Stimulated activated CD4-positive, alpha-beta T cell treated with anti-CD3 and anti-CD28 coated beads, TNF-alpha, amount 100 ng/mL, for 24 hours (primary cell): ENCODE measurements around the gene CFAP74.

Experiments
- DNase-seq, 3 experiments: peaks; one replicate each; pipeline ENCODE4 v3.0.0-alpha.2; 2020; ENCODE audit warnings: low read depth in 3 of 3

Gene CFAP74, protein sequence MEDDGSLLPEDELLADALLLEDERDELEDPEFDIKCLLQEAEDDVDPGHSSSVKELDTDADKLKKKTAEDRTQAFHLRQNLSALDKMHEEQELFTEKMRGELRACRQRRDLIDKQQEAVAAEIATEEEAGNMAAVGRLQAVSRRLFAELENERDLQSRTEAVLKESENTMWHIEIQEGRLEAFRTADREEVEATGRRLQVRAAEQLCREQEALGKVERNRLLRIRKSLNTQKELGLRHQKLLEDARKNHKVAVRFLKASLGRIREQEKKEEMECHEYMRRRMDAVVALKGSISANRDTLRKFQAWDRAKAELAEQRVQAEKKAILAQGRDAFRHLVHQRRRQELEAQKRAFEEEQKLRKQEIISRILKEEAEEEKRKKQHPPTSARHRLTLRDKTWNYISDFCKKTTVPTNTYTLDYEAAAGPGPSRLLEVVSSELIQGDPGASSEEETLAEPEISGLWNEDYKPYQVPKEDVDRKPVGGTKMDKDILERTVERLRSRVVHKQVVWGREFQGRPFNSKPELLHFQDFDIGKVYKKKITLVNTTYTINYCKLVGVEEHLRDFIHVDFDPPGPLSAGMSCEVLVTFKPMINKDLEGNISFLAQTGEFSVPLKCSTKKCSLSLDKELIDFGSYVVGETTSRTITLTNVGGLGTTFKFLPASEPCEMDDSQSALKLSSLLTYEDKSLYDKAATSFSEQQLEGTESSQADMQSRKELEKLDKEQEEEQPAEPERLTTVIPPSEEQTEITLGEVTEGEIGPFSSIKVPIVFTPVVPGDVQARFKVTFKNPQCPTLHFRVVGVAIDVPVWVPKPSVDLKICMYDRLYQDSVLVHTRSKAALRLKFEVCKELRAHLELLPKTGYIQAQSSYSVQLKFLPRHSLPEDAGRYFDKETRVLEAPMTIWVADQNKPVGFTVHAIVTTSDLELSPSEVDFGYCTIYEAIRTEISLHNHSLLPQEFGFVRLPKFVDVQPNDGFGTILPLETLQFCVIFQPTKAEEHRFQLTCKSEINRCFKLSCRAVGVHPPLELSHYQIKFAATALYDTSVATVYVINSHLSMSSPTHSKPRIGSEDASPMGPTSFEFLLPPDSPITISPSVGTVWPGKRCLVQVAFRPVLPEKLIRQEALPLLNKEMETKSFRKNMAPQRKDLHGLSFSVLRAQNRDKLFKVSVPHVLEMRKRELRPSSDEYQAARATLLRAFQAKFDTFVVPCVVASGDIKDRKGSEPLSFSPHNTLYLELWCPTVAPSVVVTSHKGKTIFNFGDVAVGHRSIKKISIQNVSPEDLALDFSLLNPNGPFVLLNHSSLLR (N-terminal part only)

DNA sequence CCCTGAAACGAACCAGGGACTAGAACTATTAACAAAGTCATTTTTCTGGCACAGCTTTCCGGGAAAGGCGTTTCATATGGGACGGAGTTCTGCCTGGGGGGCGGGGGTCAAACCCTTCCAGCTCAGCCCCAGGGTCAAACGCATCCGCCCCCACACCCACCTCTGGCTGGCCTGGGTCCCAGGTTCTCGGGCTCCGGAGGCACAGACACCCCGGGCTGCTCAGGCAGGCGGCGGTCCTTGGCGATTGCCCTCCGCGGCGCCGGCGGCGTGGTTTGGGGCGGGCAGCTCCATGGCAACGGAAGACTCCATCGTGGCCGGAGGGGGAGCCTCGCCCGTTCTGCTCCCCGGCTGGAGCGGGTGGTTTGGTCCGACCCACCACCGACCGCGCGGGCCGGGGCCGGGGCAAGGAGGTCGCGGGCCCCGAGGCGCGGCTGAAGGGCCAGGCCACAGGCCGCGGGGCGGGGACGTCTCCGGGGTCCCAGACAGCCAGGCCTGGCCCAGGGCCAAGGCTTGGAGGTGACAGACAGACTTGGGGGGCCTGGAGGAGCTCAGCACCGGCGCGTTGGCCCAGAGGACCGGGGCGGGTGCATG, at the start of gene CFAP74:
CFAP74 (minus strand) TSS at position 246 of the 591 bp plus-strand sequence. CDS start 12,830 bp downstream, outside the sequence.
- no peak for DNase-seq

DNA sequence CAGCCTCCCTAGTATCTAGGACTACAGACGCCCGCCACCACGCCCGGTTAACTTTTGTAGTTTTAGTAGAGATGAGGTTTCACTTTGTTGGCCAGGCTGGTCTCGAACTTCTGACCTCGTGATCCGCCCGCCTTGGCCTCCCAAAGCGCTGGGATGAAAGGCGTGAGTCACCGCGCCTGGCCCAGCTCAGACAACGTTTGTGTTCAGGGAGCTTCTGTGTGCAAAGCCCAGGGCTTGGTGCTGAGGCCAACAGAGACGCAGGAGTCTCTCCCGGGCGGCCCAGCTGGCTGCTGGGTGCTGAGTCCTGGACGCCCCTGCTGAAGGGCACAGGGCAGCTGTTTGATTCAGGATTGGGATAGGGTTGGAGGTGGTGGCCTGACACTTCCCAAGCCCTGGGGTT, 49.6 kb upstream of the CFAP74 start:
- no peak for DNase-seq

DNA sequence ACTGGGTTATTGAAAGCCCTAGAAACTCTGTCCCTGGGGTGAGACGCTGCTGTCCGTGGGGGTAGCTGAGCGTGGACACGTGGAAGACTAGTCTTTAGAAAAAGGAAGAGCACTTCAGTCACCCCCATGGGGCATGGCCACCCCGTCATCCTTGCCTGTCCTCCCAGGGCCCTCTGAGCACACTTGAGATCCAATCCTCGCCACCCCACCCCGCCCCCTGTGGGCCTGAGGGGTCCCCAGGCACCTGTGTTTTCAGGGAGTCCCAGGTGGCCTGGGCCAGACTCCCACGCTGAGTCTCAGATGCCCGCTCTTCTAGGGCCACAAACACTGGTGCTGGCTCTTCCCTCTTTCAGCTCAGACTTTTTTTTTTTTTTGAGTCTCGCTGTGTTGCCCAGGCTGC, 49.2 kb upstream of the CFAP74 start:
- DNase-seq = no peak

DNA sequence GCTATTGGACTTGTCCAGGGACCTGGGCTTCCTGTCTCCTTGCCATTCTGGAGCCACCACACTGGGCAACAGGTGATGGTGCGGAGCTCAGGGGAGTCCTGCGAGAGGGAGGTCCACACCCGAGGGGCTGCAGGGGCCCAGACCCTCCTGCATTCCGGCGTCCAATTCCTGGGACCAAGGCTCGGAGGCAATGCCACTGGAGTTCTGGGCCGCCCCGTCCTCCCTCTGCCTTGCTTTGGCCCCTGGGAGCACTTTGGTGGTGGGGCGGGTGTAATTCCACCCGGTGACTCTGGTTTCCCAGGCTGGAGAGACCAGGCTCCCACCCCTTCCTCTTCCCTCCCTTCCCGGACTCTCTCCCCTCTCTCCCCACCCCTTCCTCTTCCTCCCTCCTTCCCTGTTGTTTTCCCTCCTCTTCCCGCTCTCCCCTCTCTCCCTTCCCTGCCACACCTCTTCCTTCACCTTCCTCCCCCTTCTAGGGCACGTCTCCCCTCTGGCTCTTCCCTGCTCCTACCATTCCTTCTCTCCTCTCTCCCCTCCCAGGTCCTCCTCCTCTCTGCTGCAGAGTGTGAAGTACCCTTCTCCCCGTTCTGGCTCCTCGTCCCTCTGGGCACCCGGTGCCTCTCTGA, 48.6 kb upstream of the CFAP74 start:
- DNase-seq = no peak

DNA sequence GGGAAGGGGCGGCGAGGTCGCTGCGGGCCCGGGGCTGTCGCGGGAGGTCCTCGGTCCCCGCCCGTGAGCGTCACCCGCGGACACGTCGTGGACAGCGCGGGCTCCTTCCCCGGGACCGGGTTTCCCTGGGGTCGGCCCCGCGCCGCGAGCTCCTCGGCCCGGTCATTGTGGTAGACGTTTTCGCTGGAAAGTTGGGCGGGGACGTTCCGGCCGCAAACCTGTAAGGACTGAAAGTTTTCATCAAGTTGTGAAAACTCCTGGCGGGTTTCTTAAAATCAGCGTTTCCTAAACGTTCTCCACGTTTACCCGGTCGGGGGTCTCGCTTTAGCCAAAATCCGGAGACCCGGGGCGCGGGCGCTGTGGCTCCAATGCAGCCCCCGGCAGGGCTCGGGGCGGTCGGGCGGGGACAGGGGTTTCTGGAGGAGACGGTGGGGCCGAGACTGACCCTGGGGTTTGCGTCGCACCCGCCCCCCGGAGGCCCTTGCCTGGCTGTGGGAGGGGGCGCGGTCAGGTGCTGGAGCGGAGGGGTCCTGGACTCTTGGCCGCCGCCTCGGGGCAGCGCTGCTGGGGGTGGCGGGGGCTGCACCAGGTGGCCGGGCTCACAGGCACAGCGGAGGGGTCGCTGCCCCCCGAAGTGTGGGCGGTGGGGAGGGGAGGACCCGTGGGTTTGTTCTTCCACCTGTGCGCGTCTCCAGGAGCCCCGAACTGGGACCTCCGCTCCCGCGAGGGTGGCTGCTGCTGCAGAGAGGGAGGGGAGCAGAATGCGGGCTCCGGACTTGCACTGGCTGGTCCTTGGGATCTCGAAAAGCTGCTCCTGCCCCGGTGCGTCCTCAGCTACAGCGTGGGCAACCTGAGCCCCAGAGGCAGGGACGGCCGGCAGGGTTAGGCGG, 47.5 kb upstream of the CFAP74 start:
- DNase-seq = no peak

DNA sequence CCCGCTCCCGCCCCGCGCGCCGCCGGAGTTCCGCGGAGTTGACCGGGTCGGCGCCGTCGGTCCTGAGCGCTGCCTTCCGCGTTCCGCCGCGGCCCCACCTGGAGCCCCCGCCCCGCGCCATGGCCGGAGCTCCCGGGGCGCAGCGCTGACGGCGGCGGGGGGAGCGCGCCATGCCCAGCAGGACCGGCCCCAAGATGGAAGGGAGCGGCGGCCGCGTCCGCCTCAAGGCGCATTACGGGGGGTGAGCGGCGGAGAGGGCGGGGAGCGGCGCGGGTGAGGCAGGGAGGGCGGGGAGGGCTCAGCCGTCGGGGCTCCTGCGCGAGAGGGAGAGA, 46.8 kb upstream of the CFAP74 start:
- peak in 1 of 3 experiments; percentile 12 for DNase-seq

DNA sequence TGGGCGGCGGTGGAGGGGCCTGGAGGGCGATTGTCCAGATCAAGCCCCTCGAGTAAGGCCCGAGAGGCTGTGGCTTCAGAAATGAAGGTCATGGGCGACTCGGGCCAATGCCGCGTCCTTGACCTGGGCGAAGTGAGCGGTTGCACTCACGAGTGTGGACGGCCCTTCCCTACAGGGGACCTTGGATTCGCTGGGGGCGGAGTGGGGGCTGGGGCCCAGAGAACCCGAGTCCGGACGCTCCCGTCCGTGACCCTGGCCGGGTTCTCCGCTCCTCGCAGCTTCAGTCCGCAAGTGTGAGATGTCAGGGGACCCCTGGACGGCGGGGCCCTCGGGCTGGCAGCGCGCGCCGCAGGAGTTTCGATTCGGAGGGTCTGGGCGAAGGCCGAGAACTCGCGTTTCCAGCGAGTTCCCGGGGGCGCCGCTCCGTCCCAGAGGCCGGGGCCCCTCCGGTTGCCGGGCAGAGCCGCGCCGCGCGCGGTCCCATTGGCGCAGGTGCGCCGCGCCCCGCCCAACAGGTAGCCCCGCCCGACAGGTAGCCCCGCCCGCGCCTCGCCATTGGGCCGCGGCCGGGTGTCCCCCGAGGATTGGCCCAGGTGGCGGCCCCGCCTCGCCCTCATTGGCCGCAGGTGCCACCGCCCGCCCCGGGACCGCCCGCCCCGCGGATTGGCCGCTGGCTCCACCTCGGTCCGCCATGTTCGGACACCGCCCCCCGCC, 46.3 kb upstream of the CFAP74 start, which contains the start of gene PRKCZ:
PRKCZ (plus strand) TSS at position 694 of the 714 bp plus-strand sequence. CDS start 220 bp downstream, outside the sequence.
- DNase-seq = peak; percentile 83 to 92 (median 87)

DNA sequence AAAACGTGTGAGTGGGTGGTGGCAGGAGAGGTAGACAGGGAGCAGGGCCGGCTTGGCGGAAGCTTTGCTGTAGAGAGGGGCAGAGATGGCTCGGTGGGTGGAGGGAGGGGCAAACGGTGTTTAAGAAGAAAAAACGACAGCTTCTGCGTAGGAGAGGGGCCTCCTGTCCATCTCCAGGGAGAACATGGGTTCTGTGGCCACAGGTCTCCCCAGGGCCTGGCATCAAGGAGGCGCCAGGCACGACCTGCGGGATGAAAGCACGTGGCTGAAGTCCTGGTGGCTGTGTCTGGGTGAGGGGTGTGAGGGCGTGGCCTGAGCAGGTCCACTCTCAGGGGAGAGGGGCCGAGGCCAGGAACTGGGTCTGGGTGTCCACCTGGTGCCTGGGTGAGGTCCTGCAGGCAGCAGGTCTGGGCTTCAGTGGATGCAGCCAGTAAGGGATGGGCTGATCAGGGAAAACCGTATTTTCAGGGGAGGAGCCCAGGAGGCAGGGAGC, 45.7 kb upstream of the CFAP74 start:
- DNase-seq = no peak

DNA sequence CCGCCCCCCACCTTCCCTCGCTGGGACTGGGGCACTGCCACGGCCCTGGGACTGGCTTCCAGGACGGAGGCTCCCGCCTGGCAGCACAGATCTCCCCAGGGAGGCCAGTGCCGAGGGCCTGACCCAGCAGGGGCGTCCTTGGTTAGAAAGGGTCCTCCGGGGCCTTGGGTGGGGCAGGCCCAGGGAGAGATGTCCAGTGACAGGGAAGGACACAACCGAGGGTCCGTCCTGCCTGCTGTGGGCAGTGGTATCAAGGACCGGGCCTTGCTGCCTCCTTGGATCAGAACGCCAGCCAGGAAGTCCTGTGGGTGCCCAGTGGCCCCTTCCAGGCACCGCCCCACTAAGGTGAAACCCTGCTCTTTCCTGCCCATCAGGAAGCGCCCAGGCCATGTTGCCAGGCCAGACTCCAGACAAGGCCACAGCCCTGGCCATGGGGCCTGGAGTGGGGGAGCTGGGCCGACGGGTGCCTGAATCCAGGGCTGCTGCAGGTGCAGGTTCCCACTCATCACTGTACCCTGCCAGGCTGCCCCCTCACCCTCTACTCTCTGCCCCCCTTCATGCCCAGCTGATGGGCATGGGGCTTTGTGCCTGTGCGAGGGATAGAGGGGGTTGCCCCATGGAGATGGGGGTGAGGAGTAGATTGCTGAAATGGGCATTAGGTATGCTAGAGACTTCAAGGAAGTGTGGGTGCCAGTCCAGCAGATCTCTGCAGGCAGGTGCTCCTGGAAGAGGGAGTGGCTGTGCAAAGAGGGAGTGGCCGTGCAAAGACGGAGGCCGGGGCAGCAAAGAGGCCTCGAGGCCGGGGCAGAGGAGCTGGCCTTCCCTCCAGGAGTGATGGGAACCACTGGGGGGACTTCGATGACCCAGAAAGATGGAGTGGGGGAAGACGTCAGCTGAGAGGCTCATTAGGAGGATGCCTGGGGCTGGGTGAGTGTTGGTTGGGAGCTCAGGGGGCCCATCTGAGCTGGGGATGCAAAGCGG, 44.5 kb upstream of the CFAP74 start:
- no peak for DNase-seq

DNA sequence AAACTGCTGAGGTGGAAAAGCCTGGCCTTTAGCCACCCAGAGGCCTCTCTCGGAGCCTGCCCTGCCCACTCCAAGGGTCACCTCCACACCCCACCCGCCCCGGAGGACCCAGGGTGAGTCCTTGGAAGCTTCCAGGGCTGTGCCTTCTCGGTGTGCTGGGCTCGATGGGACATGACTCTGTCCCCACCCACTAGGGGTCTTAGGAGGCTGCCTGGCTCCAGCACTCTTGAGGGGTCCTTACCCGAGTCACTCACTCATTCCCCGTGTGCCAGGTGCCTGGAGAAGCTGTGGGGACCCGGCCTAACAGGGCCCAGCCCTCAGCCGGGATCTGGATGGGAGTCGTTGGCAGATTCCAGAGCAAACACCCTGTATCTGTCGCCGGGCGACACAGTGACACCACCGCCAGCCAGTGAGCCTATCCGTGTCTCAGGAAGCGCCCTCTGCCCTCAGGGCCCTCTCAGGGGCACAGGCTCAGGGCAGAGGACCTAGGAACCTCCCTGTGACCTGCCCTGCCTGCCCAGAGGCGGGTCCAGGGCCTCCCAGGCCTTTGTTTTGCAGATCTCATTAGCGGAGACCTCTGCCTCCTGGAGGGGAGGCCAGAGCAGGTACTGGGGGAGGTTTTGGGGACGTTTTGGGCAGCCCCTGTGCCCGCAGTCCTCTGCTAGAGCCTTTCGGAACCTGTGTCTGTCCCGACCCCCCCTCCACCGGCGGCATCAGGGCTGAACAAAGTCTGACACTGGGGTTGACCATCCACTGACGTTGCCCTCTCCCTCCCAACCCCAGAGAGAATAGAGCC, 43.6 kb upstream of the CFAP74 start:
- no peak for DNase-seq

DNA sequence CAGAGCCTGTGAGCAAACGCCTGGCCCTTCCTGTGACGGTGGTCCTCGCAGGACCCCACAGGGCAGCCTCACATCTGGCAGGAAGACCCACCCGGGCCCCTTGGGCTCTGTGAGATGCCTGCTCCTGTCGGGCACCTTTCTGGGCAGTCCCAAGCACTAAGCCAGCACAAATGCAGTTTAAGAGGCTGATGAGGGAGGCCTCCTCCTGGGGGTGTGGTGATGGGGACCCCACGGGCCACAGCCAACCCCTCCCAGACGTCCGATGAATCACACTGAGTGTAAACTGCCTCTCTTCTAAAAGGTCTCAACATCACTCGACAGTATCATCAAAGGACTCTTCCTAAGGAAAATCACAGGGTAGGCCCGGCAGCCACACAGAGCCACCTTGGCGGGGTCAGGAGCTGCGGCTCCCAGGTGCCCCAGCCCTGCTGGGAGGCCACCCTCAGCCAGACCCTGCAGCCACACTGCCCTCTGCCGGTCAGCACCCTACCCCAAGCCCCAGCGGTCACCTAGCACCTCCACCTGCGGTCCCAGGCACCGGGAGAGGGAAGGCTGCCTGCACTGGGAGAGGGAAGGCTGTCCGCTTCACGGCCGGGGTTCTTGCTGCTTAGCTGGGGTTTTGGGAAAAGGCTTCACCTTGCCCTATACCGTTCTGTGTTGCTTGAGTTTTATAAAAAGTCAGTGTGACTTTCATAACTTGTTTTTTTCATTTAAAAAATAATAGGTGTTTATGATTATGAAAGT, 42.8 kb upstream of the CFAP74 start:
- peak in 1 of 3 experiments; percentile 37 for DNase-seq

DNA sequence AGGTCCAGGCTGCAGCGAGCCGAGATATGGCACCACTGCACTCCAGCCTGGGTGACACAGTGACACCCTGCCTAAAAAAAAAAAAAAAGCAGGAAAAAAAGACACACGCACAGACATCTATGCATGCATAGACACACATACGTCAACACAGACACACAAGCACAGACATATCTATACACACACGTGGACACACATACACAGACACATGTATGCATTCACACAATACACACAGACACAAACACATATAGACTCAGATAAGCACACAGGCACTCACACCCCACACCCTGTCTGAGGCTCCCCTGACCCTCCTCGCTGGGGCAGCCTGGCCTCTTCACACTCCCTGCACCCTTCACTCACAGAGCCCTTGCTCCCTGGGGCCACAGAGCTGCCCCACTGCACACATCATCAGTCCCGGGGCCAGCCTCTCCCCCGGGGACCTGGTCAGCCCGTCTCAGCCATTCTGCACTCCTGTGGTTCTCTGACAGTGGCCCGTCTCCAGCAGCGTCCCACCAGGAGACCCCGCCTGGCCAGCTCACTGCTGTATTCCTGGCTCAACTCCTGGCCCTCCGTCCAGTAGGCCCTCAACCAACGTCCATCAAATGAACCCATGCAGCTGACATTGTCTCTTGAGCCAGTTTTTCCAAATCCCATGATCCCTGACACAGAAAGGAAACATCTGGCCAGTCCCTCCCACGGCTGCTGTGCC, 42.0 kb upstream of the CFAP74 start:
- no peak for DNase-seq

DNA sequence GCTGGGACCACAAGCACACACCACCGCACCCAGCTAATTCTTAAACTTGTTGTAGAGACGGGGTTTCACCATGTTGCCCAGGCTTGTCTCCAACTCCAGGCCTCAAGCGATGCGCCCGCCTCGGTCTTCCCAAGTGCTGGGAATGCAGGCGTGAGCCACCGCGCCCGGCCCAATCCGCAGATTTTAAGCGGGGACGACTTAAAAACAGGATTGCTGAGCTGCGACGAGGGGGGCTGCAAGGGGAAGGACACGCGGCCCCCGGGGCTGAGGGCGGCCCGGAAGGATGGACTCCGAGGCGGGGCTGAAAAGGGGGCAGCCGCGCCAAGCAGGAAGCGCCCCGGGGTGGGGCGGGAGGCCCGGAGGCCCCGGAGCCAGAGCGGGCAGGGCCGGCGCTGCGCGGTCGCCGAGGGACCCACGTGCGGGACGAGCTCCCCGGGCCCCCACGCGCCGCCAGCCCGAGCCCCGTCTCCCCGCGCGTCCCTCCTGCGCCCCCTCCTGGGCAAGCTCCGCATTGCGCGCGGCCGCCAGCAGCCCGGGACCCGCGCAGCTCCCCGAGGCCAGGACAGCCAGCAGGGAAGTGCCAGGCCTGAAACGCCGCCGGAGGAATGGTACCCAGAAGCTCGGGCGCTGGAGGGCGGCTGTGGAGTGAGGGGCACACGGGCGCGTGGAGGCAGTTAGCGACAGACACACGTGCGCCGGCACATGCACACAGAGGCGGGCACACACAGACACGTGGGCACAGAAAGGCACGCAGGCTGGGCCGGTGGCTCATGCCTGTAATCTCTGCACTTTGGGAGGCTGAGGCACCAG, 41.1 kb upstream of the CFAP74 start:
- DNase-seq = peak; percentile 60 to 77 (median 68)

DNA sequence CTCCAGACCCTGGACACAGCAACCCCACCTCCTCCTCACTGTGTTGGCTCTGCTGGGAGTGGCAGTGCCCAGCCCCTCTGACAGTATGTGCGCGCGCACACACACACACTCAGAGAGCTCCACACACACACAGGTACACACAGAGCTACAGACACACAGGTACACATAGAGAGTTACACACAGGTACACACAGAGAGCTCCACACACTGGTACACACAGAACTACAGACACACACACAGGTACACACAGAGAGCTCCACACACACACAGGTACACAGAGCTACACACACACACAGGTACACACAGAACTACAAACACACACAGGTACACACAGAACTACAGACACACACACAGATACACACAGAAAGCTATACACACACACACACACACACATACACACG, 40.3 kb upstream of the CFAP74 start:
- no peak for DNase-seq
